Esophagus muscularis mucosa (tissue), 4 donors: ENCODE data around the gene CYSLTR2. TPM values are rescaled to one million over a fixed set of nuclear protein-coding genes. Genes with fewer than 3 reads are reported as not detected.

Experiments used
- DNase-seq: peaks from one replicate; pipeline ENCODE4 v3.0.0-alpha.2; 2017; ENCODE audit errors: extremely low spot score
- H3K27ac ChIP-seq, 4 donors: fragments of 200-600 bp; sonication (generic); replicated peaks in 1 of 4; 1 replicate in 3 of 4; 2 replicates in 1 of 4; pipeline ENCODE4 v1.5.1; 2016 to 2019; ENCODE audit warnings: mild to moderate bottlenecking in 1 of 4
- H3K27me3 ChIP-seq, 4 donors: fragments of 200-600 bp; sonication (generic); one replicate each; pipeline versions ENCODE4 v1.5.1 to v1.6.0; 2016 to 2019
- H3K36me3 ChIP-seq, 4 donors: fragments of 200-600 bp; sonication (generic); one replicate each; pipeline ENCODE4 v1.5.1; 2016 to 2019
- H3K4me1 ChIP-seq, 4 donors: fragments of 200-600 bp; sonication (generic); one replicate each; pipeline ENCODE4 v1.5.1; 2016 to 2019
- H3K4me3 ChIP-seq, 4 donors: fragments of 200-600 bp; sonication (generic); 1 replicate in 2 of 4; 2 replicates in 2 of 4; pipeline ENCODE4 v1.5.1; 2016 to 2019; ENCODE audit warnings: mild to moderate bottlenecking in 4 of 4, moderate library complexity in 1 of 4
- H3K9me3 ChIP-seq, 4 donors: fragments of 200-600 bp; sonication (generic); 1 replicate in 3 of 4; 2 replicates in 1 of 4; pipeline ENCODE4 v1.5.1; 2016 to 2019
- EP300 ChIP-seq: sonication (generic); formaldehyde crosslinking; IDR thresholded peaks from one replicate; pipeline ENCODE4 v1.6.1; 2017; ENCODE audit warnings: antibody characterized with exemption
- POLR2A ChIP-seq: fragments of 450-650 bp; IDR thresholded peaks from one replicate; pipeline ENCODE4 v1.6.1; 2017; ENCODE audit warnings: antibody characterized with exemption, moderate library complexity, mild to moderate bottlenecking, low read depth
- POLR2AphosphoS5 ChIP-seq, 2 donors: sonication (generic); formaldehyde crosslinking; IDR thresholded peaks; one replicate each; pipeline ENCODE4 v1.6.1; 2017; ENCODE audit warnings: antibody characterized with exemption in 2 of 2
- WGBS: methylation state at CpG from one replicate; pipeline ENCODE4 v1.1.5; 2018; 5-methylcytosine and 5-hydroxymethylcytosine counted together
- intact Hi-C: fragments of 100-400 bp; cut with DNase I; formaldehyde crosslinking; loops from one replicate; pipeline ENCODE4 v1.15.1; 2023
- total RNA-seq, 4 donors: library from RNA; depleted of rRNA; stranded (reverse); fragments of >200 nt; gene quantifications; one replicate each; pipeline versions ENCODE4 v1.1.0 to v1.2.1, GENCODE V29; 2016
- TF ChIP-seq, protein P1 (sequence below), 3 experiments: fragments of 200-600 bp in 2 of 3; fragments of 450-650 bp in 1 of 3; sonication (generic) in 2 of 3; IDR thresholded peaks; one replicate each; pipeline ENCODE4 v1.5.1; 2017 to 2019; ENCODE audit warnings: antibody characterized with exemption in 3 of 3, mild to moderate bottlenecking in 2 of 3, moderate library complexity in 1 of 3

CYSLTR2 gene
- total RNA-seq, 4 donors from 2014 or later: 0.83 to 4.2 (median 1.2) TPM

DNA sequence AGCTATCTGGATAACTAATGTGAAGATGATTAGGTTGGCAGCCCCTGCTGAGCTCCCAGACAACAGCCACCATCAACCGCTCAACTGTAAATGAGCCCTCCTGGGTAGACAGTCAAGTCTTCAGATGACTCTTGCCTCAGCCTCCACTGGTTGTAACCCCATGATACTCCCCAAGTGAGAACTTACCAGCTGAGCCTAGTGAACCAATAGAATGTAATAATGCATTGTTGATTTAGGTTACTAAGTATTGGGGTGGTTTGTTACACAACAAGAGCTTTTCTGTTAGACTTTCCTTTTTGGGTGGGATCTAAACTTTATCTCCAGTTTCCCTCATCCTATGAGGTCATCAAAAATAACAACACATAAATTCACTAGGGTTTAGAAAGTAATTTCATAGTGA lies 69.4 kb downstream of the CYSLTR2 start:
- Histone ChIP-seq H3K27me3 (no peaks in the 10 kb centered on the region), H3K4me1 (peaks cover 0 to 12% (median 0%) of the 10 kb centered on the region in 4 donors), H3K27ac (no peak overlapping the region), H3K9me3 (peaks cover 0 to 21% (median 11%) of the 10 kb centered on the region in 4 donors), H3K36me3 (no peaks in the 10 kb centered on the region), H3K4me3 (no peak overlapping the region)
- no peak for TF ChIP-seq EP300
- 100% methylated on average over 1 of the region's 1 CpG for WGBS
- intact Hi-C loops: no loop called here
- DNase-seq: no peak

DNA sequence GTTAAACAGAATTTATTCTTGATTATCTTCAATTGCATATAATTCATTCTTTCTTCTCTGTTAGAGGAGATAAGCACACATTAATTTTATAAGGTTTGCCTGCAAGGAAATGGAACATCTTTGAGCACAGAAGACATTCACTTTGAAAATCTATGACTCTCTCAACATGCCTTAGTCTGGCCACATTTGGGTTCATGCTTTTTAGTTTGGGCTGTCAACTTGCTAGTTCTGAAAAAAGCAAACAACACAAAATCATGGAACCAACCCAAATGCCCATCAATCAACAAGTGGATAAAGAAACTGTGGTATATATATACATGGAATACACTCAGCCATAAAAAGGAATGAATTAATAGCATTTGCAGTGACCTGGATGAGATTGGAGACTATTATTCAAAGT lies 71.5 kb downstream of the CYSLTR2 start:
- intact Hi-C loops: no loop called here
- no peaks in the 10 kb centered on the region for H3K27me3 ChIP-seq

DNA sequence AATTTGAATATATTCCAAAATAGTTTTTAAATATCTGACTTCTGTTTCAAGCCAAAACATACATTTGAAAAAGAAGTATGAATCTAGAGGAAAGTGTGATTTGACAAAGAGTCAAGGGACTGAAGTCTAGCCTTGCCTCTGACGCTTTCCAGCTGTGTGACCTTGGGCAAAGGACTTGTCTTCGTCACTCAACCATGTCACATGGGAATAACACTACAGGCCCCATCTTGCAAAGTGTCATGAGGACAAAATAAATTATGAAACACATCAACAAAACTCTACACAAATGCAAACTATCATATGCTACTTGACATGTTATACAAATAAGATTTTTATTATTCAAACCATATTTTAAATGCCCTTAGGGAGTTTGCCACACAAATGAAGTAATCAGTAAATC lies 73.0 kb downstream of the CYSLTR2 start:
- intact Hi-C loops: no loop called here
- TF ChIP-seq, protein P1, sequence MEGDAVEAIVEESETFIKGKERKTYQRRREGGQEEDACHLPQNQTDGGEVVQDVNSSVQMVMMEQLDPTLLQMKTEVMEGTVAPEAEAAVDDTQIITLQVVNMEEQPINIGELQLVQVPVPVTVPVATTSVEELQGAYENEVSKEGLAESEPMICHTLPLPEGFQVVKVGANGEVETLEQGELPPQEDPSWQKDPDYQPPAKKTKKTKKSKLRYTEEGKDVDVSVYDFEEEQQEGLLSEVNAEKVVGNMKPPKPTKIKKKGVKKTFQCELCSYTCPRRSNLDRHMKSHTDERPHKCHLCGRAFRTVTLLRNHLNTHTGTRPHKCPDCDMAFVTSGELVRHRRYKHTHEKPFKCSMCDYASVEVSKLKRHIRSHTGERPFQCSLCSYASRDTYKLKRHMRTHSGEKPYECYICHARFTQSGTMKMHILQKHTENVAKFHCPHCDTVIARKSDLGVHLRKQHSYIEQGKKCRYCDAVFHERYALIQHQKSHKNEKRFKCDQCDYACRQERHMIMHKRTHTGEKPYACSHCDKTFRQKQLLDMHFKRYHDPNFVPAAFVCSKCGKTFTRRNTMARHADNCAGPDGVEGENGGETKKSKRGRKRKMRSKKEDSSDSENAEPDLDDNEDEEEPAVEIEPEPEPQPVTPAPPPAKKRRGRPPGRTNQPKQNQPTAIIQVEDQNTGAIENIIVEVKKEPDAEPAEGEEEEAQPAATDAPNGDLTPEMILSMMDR (IDR thresholded peaks at IDR 0.05): no peak
- TF ChIP-seq POLR2A (no peak), EP300 (no peak), POLR2AphosphoS5 (IDR thresholded peaks at IDR 0.05) (no peak)
- DNase-seq: no peak
- H3K4me1 ChIP-seq: peaks cover 0 to 19% (median 4%) of the 10 kb centered on the region in 4 donors
- no peak overlapping the region for H3K4me3 ChIP-seq
- H3K27ac ChIP-seq: no peak overlapping the region
- no peaks in the 10 kb centered on the region for H3K27me3 ChIP-seq
- 55% methylated on average over 2 of the region's 2 CpGs for WGBS
- H3K9me3 ChIP-seq: no peaks in the 10 kb centered on the region
- H3K36me3 ChIP-seq: no peaks in the 10 kb centered on the region

More for the DNA sequence above, 71.5 kb downstream of the CYSLTR2 start:
- Histone ChIP-seq H3K4me1 (peaks cover 0 to 12% (median 0%) of the 10 kb centered on the region in 4 donors), H3K27ac (no peak overlapping the region), H3K9me3 (no peaks in the 10 kb centered on the region), H3K36me3 (no peaks in the 10 kb centered on the region), H3K4me3 (no peak overlapping the region)
- TF ChIP-seq, protein P1 (IDR thresholded peaks at IDR 0.05): no peak
- no peak for TF ChIP-seq POLR2A
- TF ChIP-seq POLR2AphosphoS5 (IDR thresholded peaks at IDR 0.05): no peak
- no peak for TF ChIP-seq EP300
- no peak for DNase-seq

DNA sequence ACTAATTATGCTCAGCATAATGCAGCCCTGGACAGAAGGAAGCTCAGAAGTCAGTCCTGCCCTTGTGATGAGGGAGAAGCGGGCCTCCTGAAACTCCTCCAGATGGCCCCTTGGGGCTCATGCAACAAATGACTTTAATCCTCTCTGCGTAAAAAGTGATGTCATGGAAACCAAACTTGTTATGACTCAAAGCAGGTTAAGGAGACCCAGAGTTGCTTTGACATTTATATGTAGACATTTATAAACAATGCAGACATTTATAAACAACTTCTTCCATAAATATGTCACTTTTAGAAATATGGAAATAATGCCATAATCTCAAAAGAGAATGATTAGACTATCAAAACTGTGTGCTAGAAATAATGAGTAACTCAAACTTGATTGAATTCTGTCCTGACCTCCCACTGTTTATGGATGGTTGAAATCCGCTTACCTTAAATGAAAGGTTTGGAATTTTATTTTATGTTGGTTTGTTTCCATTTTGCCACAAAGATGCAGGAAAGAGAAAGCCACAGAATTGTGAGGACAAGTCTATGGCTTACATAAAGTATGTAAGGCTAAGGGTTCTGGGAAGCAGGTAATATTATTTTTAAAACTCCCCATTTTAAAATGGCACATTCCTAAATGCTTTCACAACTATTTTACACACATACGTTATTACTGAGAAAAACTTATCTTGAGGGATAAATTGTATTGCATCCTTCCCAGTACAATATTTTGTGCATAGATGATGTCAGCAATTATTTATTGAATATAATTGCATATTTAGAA lies 73.7 kb downstream of the CYSLTR2 start:
- H3K4me1 ChIP-seq: peaks cover 0 to 20% (median 7%) of the 10 kb centered on the region in 4 donors
- H3K36me3 ChIP-seq: no peaks in the 10 kb centered on the region
- no peak for TF ChIP-seq POLR2A
- TF ChIP-seq POLR2AphosphoS5 (IDR thresholded peaks at IDR 0.05): no peak
- TF ChIP-seq, protein P1 (IDR thresholded peaks at IDR 0.05): no peak
- TF ChIP-seq EP300: no peak
- H3K9me3 ChIP-seq: no peaks in the 10 kb centered on the region
- no peaks in the 10 kb centered on the region for H3K27me3 ChIP-seq
- 28% methylated on average over 4 of the region's 4 CpGs for WGBS
- H3K27ac ChIP-seq: no peak overlapping the region
- no peak overlapping the region for H3K4me3 ChIP-seq
- intact Hi-C loops: no loop called here
- no peak for DNase-seq

GRCh38 chr13:48728226-48728625 lies 74.5 kb downstream of the CYSLTR2 start:
- no peak overlapping the region for H3K4me3 ChIP-seq
- H3K27me3 ChIP-seq: no peaks in the 10 kb centered on the region
- TF ChIP-seq, protein P1 (IDR thresholded peaks at IDR 0.05): no peak
- TF ChIP-seq POLR2AphosphoS5 (IDR thresholded peaks at IDR 0.05) (no peak), EP300 (no peak), POLR2A (no peak)
- H3K9me3 ChIP-seq: no peaks in the 10 kb centered on the region
- intact Hi-C loops: no loop called here
- H3K36me3 ChIP-seq: no peaks in the 10 kb centered on the region
- no peak overlapping the region for H3K27ac ChIP-seq
- 81% methylated on average over 2 of the region's 2 CpGs for WGBS
- H3K4me1 ChIP-seq: peaks cover 0 to 20% (median 7%) of the 10 kb centered on the region in 4 donors
- DNase-seq: no peak
